HL-60 (cell line): ENCODE measurements around the gene TEX9.

Experiments
- DNase-seq, 2 experiments: peaks; one replicate each; pipeline ENCODE4 v3.0.0-alpha.2; 2010 to 2020; ENCODE audit warnings: low read depth in 1 of 2, low spot score in 1 of 2
- H3K27ac ChIP-seq: fragments of 250-450 bp; sonication (Bioruptor Pico); replicated peaks from 2 replicates; pipeline ENCODE4 v1.5.1; 2020; ENCODE audit warnings: mild to moderate bottlenecking, moderate library complexity
- H3K27me3 ChIP-seq: fragments of 250-450 bp; sonication (Bioruptor Pico); 2 replicates; pipeline ENCODE4 v1.5.1; 2021; ENCODE audit warnings: mild to moderate bottlenecking, moderate library complexity; ENCODE audit not compliant: insufficient read depth, poor library complexity, severe bottlenecking
- H3K4me3 ChIP-seq: replicated peaks from 2 replicates; pipeline ENCODE4 v1.5.1; 2011; ENCODE audit warnings: mild to moderate bottlenecking, control low read depth, low read length; ENCODE audit not compliant: insufficient read depth
- CTCF ChIP-seq: IDR thresholded peaks from one replicate; pipeline ENCODE4 v1.5.1; 2011; ENCODE audit warnings: low read length, control low read depth, inconsistent platforms; ENCODE audit not compliant: insufficient read depth
- GABPA ChIP-seq: IDR thresholded peaks from 2 replicates; pipeline ENCODE4 v1.6.1; 2012; ENCODE audit warnings: low read depth
- POLR2AphosphoS5 ChIP-seq: IDR thresholded peaks from 2 replicates; pipeline ENCODE4 v1.6.1; 2012; ENCODE audit warnings: low read depth
- REST ChIP-seq: IDR thresholded peaks from 2 replicates; pipeline ENCODE4 v1.6.1; 2012; ENCODE audit warnings: low read depth; ENCODE audit not compliant: insufficient replicate concordance
- SPI1 ChIP-seq: IDR thresholded peaks from 2 replicates; pipeline ENCODE4 v1.6.1; 2012; ENCODE audit warnings: low read depth, mild to moderate bottlenecking, borderline replicate concordance

The TEX9 gene

GRCh38 chr15:56432304-56432703 is 67.1 kb downstream of the TEX9 start:
- Histone ChIP-seq H3K27me3 (no peaks in the 10 kb centered on the region), H3K4me3 (no peak overlapping the region), H3K27ac (no peak overlapping the region)
- TF ChIP-seq SPI1 (no peak), POLR2AphosphoS5 (no peak), GABPA (no peak), CTCF (no peak), REST (no peak)
- no peak for DNase-seq

- no peak for TF ChIP-seq REST
- no peak for TF ChIP-seq SPI1
- no peak for TF ChIP-seq POLR2AphosphoS5
- no peak for DNase-seq
- no peaks in the 10 kb centered on the region for H3K27me3 ChIP-seq
- no peak overlapping the region for H3K27ac ChIP-seq
- H3K4me3 ChIP-seq: no peak overlapping the region
Measured at GRCh38 chr15:56440214-56440770, 75.1 kb downstream of the TEX9 start.

- Histone ChIP-seq H3K27me3 (no peaks in the 10 kb centered on the region), H3K27ac (no peak overlapping the region), H3K4me3 (no peak overlapping the region)
- TF ChIP-seq GABPA (no peak), POLR2AphosphoS5 (no peak), CTCF (no peak), SPI1 (no peak)
- DNase-seq: no peak
Measured at GRCh38 chr15:56442354-56442753, 77.1 kb downstream of the TEX9 start.

- no peak for TF ChIP-seq POLR2AphosphoS5
- no peak for TF ChIP-seq SPI1
- no peak for TF ChIP-seq REST
- TF ChIP-seq CTCF: no peak
- no peak for TF ChIP-seq GABPA
- Histone ChIP-seq H3K4me3 (no peak overlapping the region), H3K27me3 (no peaks in the 10 kb centered on the region), H3K27ac (no peak overlapping the region)
- DNase-seq: no peak
Measured at GRCh38 chr15:56445746-56446145, 80.5 kb downstream of the TEX9 start.
